GM12892 (cell line): Measurements from ENCODE around the gene RFTN1.

Experiments used
- DNase-seq: peaks from one replicate; pipeline ENCODE4 v3.0.0; 2011; ENCODE audit not compliant: insufficient read length
- FAIRE-seq: peaks from 2 replicates; lab custom pipeline; 2011; peaks lifted over from hg19 to GRCh38; lab: Jason Lieb, UNC
- POLR2A ChIP-seq: IDR thresholded peaks from 2 replicates; pipeline ENCODE4 v1.6.1; 2011; ENCODE audit warnings: low read depth, low read length, control low read depth
- POLR2AphosphoS5 ChIP-seq: IDR thresholded peaks from 2 replicates; pipeline ENCODE4 v1.6.1; 2011; ENCODE audit warnings: low read depth, low read length, control low read depth
- TAF1 ChIP-seq: IDR thresholded peaks from 2 replicates; pipeline ENCODE4 v1.6.1; 2011; ENCODE audit warnings: low read depth, mild to moderate bottlenecking, control low read depth, low read length, borderline replicate concordance

Gene RFTN1

DNA sequence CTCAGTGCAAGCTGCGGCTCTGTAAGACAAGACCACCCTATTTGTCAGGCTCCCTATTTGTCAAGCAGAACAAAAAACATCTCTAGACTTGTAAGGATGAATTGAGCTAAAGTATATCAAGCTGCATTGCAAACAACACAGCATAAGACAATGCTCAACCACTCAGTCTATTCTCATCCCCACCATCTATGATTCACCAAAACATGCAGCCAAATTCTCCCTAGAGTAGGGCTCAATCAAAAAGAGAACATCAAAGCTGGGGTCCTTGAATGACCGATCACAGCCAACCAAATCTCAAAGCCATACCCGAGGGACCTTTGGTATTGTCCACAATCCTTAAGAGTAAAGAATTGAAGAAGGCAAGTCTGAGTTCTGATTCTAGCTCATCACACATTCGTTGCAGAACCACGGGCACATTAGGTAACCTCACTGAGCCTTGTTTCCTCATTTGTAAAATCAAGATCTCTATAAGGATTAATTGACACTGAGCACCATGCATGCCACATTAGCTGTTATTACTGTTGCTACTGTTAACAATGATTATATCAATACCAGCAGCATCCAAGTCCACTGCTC is 31.2 kb downstream of the RFTN1 start:
- DNase-seq (no peak), FAIRE-seq (no peak)
- no peak for TF ChIP-seq TAF1
- TF ChIP-seq POLR2AphosphoS5, result no peak
- no peak for TF ChIP-seq POLR2A

DNA sequence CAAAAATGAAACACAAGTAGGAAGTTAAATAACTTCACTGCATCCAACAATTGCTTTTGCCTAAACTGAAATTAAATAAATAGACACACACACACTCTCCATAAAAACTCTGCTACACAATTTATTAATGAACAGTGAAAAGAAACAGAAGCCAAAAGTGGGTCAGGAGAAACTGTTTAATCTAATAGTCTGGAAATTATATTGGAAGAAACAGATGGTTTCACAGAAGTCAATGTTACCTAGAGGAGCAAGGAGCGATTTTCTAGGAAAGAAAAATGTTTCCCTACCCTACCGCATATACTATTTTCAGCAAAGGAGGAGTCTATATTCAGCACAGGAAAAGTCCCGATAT is 32.0 kb downstream of the RFTN1 start:
- no peak for TF ChIP-seq TAF1
- no peak for TF ChIP-seq POLR2AphosphoS5
- TF ChIP-seq POLR2A, result no peak
- FAIRE-seq (no peak), DNase-seq (no peak)

DNA sequence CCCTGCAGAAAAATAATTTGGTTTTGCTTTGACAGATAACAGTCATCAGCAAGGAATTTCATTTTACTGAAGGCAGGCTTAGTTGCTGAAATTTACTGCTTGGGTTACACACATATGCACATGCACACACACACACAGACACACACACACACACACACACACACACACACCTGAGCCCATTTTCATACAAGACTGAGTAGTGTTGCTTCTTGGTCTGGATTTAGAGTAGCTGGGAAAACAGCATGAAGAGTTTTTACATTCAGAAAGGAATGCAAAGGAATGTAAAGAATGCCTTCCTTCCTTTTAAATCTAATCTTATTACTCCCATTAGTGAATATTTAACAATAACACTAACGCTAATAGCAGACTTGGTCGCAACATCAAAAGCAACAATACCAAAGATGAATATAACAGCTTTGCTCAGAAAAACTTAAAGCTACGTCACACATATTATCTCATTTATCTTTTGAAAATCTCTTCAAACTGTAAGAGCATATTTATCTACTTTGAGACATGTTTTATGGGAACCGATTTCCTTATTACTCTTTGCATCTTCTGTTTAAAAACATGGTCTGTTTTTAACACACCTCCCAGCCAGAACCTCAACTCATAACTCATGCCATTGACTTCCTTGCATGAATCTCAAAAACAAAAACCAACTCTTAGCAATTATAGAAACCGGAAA is 32.5 kb downstream of the RFTN1 start:
- FAIRE-seq (peak; percentile 65), DNase-seq (no peak)
- no peak for TF ChIP-seq POLR2AphosphoS5
- TF ChIP-seq POLR2A, result no peak
- no peak for TF ChIP-seq TAF1

DNA sequence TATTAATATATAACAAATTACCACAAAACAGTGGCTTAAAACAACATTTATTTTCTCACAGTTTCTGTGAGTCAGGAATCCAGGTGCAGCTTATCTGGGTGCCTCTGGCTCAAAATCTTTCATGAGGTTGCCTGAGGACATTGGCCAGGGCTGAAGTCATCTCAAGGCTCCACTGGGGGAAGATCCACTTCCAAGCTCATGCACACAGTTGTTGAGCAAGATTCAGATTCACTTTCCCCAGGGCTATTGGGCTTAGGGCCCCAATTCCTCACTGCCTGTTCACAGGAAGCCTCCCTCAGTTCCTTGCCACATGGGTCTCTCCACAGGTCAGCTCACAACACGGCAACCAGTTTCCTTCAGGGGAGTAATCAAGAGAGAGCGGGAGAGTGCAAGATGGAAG is 35.0 kb downstream of the RFTN1 start:
- DNase-seq, result no peak
- no peak for FAIRE-seq
- TF ChIP-seq POLR2A (no peak), TAF1 (no peak), POLR2AphosphoS5 (no peak)

DNA sequence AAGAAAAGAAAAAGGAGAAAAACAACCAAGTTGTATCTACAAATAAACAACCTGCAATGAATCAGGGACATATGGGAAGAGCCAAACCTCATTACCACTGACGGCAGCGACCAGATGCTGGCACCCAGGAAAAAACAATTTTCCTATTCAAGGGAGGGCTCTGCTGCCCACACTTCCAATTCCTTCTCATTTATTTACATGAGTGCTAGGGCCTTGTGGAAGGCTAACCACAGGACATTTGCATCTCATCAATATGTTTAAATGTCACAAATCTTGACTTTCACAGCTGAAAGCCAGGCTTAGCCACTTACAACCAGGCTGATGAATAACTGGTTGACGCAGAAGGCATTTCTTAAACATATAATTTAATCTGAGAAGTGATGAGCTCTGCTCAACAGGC is 36.0 kb downstream of the RFTN1 start:
- TF ChIP-seq POLR2AphosphoS5 (no peak), TAF1 (no peak), POLR2A (no peak)
- DNase-seq (no peak), FAIRE-seq (peak; percentile 51)

DNA sequence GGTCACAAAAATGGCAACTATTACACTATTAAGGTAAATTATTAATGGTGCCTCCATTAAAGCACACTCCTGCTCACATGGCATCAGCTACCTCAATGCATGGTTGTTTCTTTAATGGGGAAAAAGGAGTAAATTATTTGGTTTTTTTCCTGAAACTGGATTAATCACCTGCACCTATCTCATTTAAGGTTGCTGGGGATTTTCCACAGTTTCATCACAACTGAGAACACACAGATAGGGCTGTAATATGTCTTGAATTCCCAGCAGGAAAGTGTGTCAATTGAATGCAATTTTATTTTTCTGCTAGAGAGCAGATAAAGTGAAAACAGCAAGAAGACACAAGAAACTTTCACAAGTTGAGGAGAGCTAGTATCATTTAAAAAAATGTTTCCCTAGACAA is 36.4 kb downstream of the RFTN1 start:
- DNase-seq (no peak), FAIRE-seq (no peak)
- no peak for TF ChIP-seq TAF1
- TF ChIP-seq POLR2A, result no peak
- TF ChIP-seq POLR2AphosphoS5, result no peak

DNA sequence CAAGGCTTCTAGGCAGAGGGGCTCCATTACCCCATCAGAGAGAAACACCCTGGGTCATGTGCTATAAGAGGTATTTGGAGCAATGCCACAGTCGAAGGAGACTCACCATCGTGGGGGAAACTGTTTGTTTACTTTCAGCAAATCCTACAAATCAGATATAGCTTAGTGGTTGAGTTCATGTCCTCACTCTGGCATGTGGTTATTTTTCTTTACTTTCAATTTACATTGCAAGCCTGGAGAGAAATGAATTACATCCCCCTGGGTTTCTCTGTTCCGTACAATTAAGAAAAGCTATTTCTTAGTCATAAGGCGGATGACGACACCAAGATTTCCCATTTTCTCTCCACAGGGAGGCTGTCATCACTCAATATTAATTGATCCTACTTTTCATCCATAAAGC is 36.9 kb downstream of the RFTN1 start:
- FAIRE-seq (no peak), DNase-seq (no peak)
- no peak for TF ChIP-seq POLR2A
- TF ChIP-seq TAF1, result no peak
- no peak for TF ChIP-seq POLR2AphosphoS5

DNA sequence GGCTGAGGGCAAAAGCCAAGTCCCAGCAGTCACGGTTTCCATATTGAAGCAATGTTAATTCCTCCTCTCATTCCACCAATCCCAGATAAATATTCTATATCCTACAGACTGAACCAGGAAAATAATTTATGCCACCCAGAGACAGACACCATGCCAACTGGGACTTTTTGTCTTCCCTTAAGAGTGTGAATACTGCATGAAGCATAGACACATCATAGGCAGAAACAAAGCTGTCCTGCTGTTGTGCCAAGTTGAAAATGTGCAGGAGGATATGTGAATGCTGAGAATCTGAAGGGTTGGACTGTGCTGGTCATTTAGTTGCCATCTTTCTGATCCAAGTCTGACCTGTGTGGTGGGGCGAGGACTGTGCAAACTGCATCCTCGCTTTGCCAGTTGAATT is 37.7 kb downstream of the RFTN1 start:
- FAIRE-seq, result no peak
- no peak for DNase-seq
- TF ChIP-seq TAF1 (no peak), POLR2AphosphoS5 (no peak), POLR2A (no peak)

DNA sequence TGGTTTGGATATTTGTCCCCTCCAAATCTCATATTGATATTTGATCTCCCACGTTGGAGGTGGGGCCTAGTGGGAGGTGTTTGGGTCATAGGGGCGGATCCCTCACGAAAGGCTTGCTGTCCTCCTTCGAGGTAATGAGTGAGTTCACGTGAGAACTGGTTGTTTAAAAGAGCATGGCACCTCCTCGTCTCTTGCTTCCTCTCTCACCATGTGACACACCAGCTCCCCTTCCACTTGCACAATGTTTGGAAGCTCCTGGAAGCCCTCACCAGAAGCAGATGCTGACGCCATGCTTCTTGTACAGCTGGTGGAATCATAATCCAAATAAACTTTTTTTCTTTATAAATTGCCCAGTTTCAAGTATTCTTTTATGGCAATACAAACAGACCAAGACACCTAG is 38.6 kb downstream of the RFTN1 start:
- TF ChIP-seq POLR2AphosphoS5, result no peak
- TF ChIP-seq TAF1, result no peak
- no peak for TF ChIP-seq POLR2A
- DNase-seq (no peak), FAIRE-seq (no peak)

DNA sequence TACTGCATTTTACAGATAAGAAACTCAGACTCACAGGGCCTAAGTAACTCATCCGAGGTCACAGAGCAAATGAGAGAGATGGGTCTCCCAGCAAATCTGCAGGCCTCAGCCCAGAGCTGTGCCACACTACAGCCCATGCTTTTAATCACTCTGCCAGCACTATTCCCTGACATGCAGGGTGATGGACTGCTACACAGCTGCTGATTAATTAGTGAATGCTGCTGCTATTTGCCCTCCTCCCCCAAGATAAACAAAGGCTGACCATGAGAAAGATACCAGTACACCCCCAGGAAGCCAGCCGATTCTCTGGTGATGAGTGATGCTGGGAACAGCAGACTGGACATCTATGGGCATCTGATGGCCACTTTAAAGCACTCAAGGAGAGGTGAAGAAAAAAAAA is 39.3 kb downstream of the RFTN1 start:
- FAIRE-seq (no peak), DNase-seq (no peak)
- no peak for TF ChIP-seq POLR2A
- no peak for TF ChIP-seq POLR2AphosphoS5
- TF ChIP-seq TAF1, result no peak

DNA sequence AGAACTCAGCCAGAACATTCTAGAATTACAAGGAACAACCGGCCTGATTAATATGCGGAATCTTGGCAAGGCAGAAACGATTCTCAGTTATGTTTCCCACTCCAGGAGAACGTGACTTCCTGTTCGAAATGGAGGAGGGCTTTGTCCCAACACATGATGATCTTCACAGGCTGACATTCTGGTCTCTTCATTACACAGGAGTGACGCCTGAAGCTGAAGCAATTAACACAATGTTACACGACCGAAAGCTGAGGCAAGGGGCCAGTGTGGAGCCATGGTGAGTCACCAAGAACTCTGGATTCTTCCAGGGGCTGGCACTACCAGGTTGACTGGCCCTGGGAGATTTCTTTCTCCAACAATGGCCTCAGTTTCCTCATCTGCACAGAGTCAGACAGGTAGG is 40.9 kb downstream of the RFTN1 start:
- FAIRE-seq, result peak; percentile 27
- no peak for DNase-seq
- TF ChIP-seq TAF1, result no peak
- peak; percentile 35; the same call in 1 of the 2 replicates for TF ChIP-seq POLR2A

DNA sequence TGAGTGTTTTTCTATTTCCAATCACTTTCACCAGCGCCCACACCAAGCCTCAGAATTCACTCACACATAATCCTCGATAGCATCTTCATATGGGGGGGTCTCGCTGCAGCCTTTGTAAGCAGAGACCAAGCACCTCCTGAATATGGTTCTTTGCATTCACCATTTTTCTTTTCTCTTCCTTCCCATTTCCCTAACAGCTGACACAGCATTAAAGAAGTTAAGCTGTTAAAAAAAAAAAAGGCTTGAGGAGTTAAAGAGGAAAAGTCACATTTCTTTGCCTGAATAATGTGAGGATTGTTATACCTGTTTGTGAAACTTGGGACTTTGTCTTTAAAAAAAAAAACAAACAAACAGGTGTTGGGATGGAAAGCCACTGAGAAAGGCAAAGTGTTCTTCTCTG is 41.6 kb downstream of the RFTN1 start:
- FAIRE-seq, result no peak
- no peak for DNase-seq
- TF ChIP-seq TAF1 (no peak), POLR2A (no peak), POLR2AphosphoS5 (no peak)

DNA sequence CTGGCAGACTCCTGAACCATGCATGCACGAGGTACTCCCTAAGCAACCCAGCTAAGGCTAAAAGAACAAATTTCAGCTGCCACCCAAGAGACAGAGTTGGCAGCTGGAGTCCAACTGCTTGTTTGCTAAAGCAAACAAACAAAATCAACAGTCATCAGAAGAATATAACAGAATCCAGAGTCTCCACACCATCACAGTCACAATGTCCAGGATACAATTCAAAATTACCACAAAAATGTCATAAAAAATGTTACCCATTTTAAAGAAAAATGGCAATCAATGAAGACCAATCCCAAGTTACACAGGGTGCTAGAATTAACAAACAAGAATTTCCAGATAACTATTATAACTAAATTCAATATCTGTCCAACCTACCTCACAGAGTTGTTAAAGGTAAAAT is 42.9 kb downstream of the RFTN1 start:
- TF ChIP-seq POLR2A (no peak), POLR2AphosphoS5 (no peak), TAF1 (no peak)
- no peak for FAIRE-seq
- DNase-seq, result no peak
